Measurements from ENCODE around the gene CXCR6. TPM values are rescaled to one million over a fixed set of nuclear protein-coding genes. Genes with fewer than 3 reads are reported as not detected.

The CXCR6 gene
- polyA plus RNA-seq, 2 of the 4 experiments (the other 2 are of a cell fraction), result not detected

DNA sequence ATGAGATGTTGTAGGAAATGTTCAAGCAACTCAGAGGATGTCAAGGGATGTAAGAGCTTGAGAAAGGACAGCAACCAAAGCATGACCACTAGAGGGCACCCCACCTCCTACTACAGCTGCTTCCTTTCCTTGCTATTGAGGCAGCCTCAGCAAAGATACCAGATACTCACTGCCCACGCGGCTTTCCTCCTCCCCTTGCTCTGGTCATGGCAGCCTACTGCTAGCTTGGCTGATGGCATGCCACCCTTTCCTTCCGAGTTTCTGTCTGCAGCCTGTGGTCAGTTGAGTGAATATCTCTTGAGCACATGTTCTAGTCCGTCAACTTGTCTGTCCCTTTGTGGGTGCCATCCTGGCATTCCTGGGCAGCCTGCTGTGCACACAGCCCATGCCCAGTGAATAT lies 4.4 kb upstream of the CXCR6 start (continued):
- TF ChIP-seq, protein P1, sequence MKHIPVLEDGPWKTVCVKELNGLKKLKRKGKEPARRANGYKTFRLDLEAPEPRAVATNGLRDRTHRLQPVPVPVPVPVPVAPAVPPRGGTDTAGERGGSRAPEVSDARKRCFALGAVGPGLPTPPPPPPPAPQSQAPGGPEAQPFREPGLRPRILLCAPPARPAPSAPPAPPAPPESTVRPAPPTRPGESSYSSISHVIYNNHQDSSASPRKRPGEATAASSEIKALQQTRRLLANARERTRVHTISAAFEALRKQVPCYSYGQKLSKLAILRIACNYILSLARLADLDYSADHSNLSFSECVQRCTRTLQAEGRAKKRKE (CRISPR knock-in tag; IDR thresholded peaks at IDR 0.05; ENCODE audit: low read depth), result no peak
- no peak for TF ChIP-seq FOSL2 (IDR thresholded peaks at IDR 0.05)
- TF ChIP-seq FOSL2 (CRISPR knock-in tag; IDR thresholded peaks at IDR 0.05), result no peak
- no peak for TF ChIP-seq CBX2 (IDR thresholded peaks at IDR 0.05; ENCODE audit: borderline replicate concordance, low read depth)

DNA sequence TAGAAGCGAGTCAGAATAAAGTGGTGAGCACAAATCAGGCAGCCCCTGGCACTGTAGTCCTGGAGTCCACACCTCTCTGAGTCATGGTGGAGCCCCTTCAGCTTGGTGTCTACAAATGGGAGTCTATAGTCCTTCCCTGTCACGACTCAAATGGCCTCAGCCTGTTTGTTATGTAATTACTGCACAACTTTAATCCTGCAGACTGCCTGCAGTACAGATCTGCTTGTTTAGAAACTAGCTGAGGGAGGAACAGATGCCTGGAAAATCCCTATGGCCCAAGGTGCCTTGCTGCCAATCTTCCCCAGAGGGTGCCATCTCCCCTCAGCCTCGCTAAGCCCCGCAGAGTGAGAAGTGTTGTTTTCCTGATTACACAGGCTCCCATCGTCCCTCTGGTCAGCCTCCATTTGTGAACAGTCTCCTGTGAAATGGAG lies 3.9 kb upstream of the CXCR6 start:
- H3K4me2 ChIP-seq, result no peak overlapping the region
- CTCF ChIA-PET, result interaction anchor here (0.6 to 8.9 kb wide), 21 partner anchors 10 to 443 kb away, joined by 3 to 192 read pairs (median 4); no protein-coding TSS in a partner anchor
- 57% methylated on average over 5 of the region's 5 CpGs for WGBS (ENCODE audit: missing lambda C conversion rate)
- H3K27ac ChIP-seq, result no peak overlapping the region
- H3K9me3 ChIP-seq, result no peaks in the 10 kb centered on the region
- H3K4me3 ChIP-seq, result no peak overlapping the region
- H3K4me1 ChIP-seq, result no peaks in the 10 kb centered on the region
- DNase-seq (ENCODE audit: low read depth in 1 of 2, low spot score in 1 of 2) (no peak), ATAC-seq (peak in 1 of 2 experiments; percentile 43; a peak in 3 of 6 replicates), FAIRE-seq (no peak)
- POLR2A ChIA-PET, result no interaction called here
- no peak for TF ChIP-seq MAFK (IDR thresholded peaks at IDR 0.05; ENCODE audit: partially characterized antibody)

DNA sequence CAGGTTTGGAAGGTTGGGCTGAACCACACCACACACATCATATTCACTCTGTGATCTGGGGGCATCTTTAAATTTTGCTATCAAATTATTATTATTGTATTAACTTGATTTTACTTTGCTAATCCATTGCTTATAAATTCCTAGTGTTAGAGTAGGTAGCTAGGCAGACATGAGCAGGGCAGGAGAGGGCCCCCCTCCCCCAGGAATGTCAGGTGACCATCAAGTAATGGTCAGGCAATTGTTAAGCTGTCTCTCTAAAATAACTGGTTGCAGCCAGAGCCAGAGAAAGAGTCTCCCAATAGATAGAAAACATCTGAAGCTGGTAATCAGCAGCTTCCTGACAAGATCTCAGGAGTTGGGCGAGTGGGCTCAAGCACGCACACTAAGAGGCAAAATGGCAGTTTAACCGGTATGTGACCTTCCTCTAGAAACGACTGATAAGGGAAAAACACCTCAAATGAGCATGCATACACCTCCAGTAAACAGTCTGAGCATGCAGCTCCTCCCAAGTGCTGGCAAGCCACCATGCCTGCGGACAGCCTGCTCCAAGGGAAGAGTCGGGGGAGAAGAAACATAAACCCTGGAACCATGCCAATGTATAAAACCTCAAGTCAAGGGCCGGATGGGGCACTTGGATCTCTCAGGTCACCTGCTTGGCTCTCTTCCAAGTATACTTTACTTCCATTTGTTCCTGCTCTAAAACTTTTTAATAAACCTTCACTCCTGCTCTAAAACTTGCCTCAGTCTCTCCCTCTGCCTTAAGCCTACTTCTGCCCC lies 3.1 kb upstream of the CXCR6 start:
- CTCF ChIA-PET, result interaction anchor here (0.7 to 8.9 kb wide), 5 partner anchors 10 to 438 kb away, joined by 3 to 192 read pairs (median 5); no protein-coding TSS in a partner anchor
- ATAC-seq (no peak), DNase-seq (ENCODE audit: low read depth in 1 of 2, low spot score in 1 of 2) (no peak), FAIRE-seq (no peak)
- no peak overlapping the region for H3K27ac ChIP-seq
- POLR2A ChIA-PET, result no interaction called here
- H3K4me1 ChIP-seq, result no peaks in the 10 kb centered on the region
- H3K9me3 ChIP-seq, result no peaks in the 10 kb centered on the region
- no peak overlapping the region for H3K4me3 ChIP-seq
- 83% methylated on average over 7 of the region's 7 CpGs for WGBS (ENCODE audit: missing lambda C conversion rate)
- no peak overlapping the region for H3K4me2 ChIP-seq
- TF ChIP-seq, protein P2, sequence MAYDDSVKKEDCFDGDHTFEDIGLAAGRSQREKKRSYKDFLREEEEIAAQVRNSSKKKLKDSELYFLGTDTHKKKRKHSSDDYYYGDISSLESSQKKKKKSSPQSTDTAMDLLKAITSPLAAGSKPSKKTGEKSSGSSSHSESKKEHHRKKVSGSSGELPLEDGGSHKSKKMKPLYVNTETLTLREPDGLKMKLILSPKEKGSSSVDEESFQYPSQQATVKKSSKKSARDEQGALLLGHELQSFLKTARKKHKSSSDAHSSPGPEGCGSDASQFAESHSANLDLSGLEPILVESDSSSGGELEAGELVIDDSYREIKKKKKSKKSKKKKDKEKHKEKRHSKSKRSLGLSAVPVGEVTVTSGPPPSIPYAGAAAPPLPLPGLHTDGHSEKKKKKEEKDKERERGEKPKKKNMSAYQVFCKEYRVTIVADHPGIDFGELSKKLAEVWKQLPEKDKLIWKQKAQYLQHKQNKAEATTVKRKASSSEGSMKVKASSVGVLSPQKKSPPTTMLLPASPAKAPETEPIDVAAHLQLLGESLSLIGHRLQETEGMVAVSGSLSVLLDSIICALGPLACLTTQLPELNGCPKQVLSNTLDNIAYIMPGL (CRISPR knock-in tag; IDR thresholded peaks at IDR 0.05; ENCODE audit: borderline replicate concordance), result no peak
- no peak for TF ChIP-seq CHD2 (IDR thresholded peaks at IDR 0.05; ENCODE audit: low read length, partially characterized antibody)
- TF ChIP-seq RFX5 (IDR thresholded peaks at IDR 0.05), result no peak
- TF ChIP-seq EP300 (IDR thresholded peaks at IDR 0.05), result no peak
- no peak for TF ChIP-seq CBX8 (IDR thresholded peaks at IDR 0.05)
- TF ChIP-seq, protein P3, sequence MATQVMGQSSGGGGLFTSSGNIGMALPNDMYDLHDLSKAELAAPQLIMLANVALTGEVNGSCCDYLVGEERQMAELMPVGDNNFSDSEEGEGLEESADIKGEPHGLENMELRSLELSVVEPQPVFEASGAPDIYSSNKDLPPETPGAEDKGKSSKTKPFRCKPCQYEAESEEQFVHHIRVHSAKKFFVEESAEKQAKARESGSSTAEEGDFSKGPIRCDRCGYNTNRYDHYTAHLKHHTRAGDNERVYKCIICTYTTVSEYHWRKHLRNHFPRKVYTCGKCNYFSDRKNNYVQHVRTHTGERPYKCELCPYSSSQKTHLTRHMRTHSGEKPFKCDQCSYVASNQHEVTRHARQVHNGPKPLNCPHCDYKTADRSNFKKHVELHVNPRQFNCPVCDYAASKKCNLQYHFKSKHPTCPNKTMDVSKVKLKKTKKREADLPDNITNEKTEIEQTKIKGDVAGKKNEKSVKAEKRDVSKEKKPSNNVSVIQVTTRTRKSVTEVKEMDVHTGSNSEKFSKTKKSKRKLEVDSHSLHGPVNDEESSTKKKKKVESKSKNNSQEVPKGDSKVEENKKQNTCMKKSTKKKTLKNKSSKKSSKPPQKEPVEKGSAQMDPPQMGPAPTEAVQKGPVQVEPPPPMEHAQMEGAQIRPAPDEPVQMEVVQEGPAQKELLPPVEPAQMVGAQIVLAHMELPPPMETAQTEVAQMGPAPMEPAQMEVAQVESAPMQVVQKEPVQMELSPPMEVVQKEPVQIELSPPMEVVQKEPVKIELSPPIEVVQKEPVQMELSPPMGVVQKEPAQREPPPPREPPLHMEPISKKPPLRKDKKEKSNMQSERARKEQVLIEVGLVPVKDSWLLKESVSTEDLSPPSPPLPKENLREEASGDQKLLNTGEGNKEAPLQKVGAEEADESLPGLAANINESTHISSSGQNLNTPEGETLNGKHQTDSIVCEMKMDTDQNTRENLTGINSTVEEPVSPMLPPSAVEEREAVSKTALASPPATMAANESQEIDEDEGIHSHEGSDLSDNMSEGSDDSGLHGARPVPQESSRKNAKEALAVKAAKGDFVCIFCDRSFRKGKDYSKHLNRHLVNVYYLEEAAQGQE (IDR thresholded peaks at IDR 0.05), result no peak
- no peak for TF ChIP-seq HOXB5 (CRISPR knock-in tag; IDR thresholded peaks at IDR 0.05)
- TF ChIP-seq SREBF2 (IDR thresholded peaks at IDR 0.05), result no peak
- no peak for TF ChIP-seq CBX2 (IDR thresholded peaks at IDR 0.05; ENCODE audit: borderline replicate concordance, low read depth)
- TF ChIP-seq RAD21 (conservative IDR thresholded peaks at IDR 0.05 in 1 of 2, IDR thresholded peaks at IDR 0.05 in 1 of 2), result no peak
- TF ChIP-seq MAFK (IDR thresholded peaks at IDR 0.05; ENCODE audit: partially characterized antibody), result no peak
- no peak for TF ChIP-seq FOSB (CRISPR knock-in tag; IDR thresholded peaks at IDR 0.05)
